Measurements from ENCODE around the gene MUC16.

GRCh38 chr19:9040131-9040530 is 29.9 kb upstream of the MUC16 start:
- TF ChIP-seq CTCF (IDR thresholded peaks at IDR 0.05) (no peak), POLR2A (IDR thresholded peaks at IDR 0.05) (no peak), POLR2AphosphoS5 (IDR thresholded peaks at IDR 0.05) (no peak)
